ENCODE data around the gene CLEC4F. TPM values are rescaled to one million over a fixed set of nuclear protein-coding genes. Genes with fewer than 3 reads are reported as not detected.

CLEC4F gene
- total and polyA plus RNA-seq, 8 donors, result 0.12 to 0.56 (median 0.21) TPM; not detected in 2

GRCh38 chr2:70816726-70817125, 3.7 kb downstream of the CLEC4F start:
- intact Hi-C loops (cut with DNase I), result no loop called here
- H3K27ac ChIP-seq, result no peak overlapping the region
- DNase-seq, result no peak
- no peak overlapping the region for H3K4me3 ChIP-seq
- no peak for FAIRE-seq
- TF ChIP-seq CTCF (IDR thresholded peaks at IDR 0.05), result no peak
- H3K4me1 ChIP-seq, result no peaks in the 10 kb centered on the region
- H3K36me3 ChIP-seq, result no peaks in the 10 kb centered on the region
- no peak for ATAC-seq
- 68 to 71% methylated on average over 5 of the region's 5 CpGs for WGBS, 2 donors
- H3K27me3 ChIP-seq, result no peaks in the 10 kb centered on the region
- no peaks in the 10 kb centered on the region for H3K9me3 ChIP-seq

DNA sequence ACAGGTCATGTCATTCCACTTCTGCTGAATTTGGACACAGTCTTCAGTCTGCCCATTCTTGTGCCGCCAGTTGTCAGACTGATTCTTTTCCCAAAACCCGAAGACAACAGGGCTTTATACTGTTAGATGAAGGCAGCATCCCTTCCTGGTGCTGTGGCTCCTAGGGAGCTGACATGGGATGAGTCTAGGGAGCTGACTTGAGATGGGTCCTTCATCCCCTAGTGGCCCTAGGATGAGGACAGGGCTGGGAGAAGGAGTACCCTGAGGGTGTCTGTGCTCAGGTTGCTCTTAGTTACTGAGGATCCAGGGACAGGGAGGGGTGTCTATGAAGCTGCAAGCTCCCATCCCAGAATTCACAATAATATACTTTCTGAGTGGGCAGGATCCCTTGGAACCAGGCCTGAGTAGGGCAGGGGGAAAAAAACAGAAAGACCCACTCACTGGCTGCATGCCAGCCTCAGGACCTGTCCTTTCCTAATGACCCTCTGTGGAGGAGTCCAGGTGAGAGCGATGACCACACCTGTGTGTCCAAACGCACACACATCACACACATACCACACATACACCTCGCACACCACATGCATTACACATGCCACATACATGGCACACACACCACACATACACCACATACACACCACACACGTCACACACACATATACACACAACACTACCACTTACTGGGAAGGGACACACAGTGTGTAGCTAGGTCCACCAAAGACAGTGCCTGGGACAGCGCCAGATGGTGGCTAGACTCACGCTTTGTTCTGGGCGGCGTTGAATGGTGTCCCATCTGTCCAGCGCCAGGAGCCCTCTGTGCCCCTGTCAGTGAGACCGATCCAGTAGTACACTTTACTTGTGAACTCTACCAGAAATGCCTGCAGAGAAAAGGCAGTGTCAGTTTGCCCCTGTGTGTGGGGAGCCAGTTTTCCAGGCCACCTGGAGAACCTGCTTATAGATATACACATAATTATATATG, 11.1 kb downstream of the CLEC4F start:
- Histone ChIP-seq H3K36me3 (no peaks in the 10 kb centered on the region), H3K4me1 (no peaks in the 10 kb centered on the region), H3K4me3 (no peak overlapping the region), H3K27ac (no peak overlapping the region), H3K9me3 (no peaks in the 10 kb centered on the region), H3K27me3 (no peaks in the 10 kb centered on the region)
- intact Hi-C loops (cut with DNase I), result no loop called here
- ATAC-seq (no peak), DNase-seq (no peak), FAIRE-seq (no peak)
- TF ChIP-seq CTCF (IDR thresholded peaks at IDR 0.05), result no peak
- WGBS, 2 donors, result 86 to 91% methylated on average over 12 of the region's 12 CpGs

DNA sequence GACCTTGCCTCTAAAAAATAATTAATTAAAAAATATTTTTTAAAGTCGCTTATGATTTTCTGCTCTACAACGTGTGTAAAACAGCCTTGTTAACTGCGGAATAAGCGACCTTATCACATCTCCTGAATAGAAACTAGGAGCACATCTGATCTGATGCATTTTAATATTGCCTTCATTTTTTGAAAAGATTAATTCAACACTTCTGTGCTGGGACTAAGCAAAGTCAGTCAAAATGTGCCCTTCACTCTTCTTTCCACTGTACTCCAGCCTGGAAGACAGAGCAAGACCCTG, 12.6 kb downstream of the CLEC4F start:
- Histone ChIP-seq H3K4me3 (no peak overlapping the region), H3K27ac (no peak overlapping the region), H3K27me3 (no peaks in the 10 kb centered on the region), H3K4me1 (no peaks in the 10 kb centered on the region), H3K9me3 (no peaks in the 10 kb centered on the region), H3K36me3 (no peaks in the 10 kb centered on the region)
- TF ChIP-seq CTCF (IDR thresholded peaks at IDR 0.05), result no peak
- intact Hi-C loops (cut with DNase I), result no loop called here
- ATAC-seq (no peak), DNase-seq (no peak), FAIRE-seq (no peak)
- WGBS, 2 donors, result 86 to 93% methylated on average over 4 of the region's 4 CpGs

DNA sequence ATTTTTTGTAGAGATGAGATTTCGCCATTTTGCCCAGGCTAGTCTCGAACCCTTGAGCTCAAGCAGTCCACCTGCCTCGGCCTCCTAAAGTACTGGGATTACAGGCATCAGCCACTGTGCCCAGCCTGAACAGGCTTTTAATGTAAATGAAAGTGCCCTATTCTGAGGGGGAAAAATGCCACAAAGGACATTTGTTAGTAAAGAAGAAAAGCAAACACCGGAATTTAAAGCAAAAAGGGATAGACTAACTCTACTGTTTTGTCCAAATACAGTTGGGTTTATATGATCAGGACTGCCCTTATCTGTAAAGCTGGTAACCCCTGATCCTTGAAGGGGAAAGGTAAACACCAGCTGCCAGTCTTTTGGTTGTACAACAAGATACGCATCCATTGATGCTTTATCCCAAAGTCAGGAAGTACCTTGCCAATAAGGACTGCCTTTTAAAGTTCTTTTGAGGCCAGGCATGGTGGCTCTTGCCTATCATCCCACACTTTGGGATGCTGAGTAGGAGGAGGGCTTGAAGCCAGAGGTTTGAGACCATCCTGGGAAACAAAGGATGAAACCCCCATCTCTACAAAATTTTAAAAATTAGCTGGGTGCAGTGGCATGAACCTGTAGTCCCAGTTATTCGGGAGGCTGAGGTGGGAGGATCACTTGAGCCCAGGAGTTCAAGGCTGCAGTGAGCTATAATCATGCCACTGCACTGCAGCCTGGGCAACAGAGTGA, 13.1 kb downstream of the CLEC4F start:
- FAIRE-seq (no peak), DNase-seq (no peak), ATAC-seq (no peak)
- Histone ChIP-seq H3K27me3 (no peaks in the 10 kb centered on the region), H3K4me1 (no peaks in the 10 kb centered on the region), H3K4me3 (no peak overlapping the region), H3K27ac (no peak overlapping the region), H3K9me3 (no peaks in the 10 kb centered on the region), H3K36me3 (no peaks in the 10 kb centered on the region)
- WGBS, 2 donors, result 72 to 82% methylated on average over 6 of the region's 6 CpGs
- intact Hi-C loops (cut with DNase I), result no loop called here
- TF ChIP-seq CTCF (IDR thresholded peaks at IDR 0.05), result no peak

GRCh38 chr2:70806620-70807019, 13.8 kb downstream of the CLEC4F start:
- no peak for TF ChIP-seq CTCF (IDR thresholded peaks at IDR 0.05)
- intact Hi-C loops (cut with DNase I), result no loop called here
- Histone ChIP-seq H3K27ac (no peak overlapping the region), H3K27me3 (no peaks in the 10 kb centered on the region), H3K36me3 (no peaks in the 10 kb centered on the region), H3K4me3 (no peak overlapping the region), H3K4me1 (no peaks in the 10 kb centered on the region), H3K9me3 (no peaks in the 10 kb centered on the region)
- FAIRE-seq, result no peak
- 70 to 72% methylated on average over 6 of the region's 6 CpGs for WGBS, 2 donors
- no peak for ATAC-seq
- no peak for DNase-seq
